NB4 (cell line): Measurements from ENCODE around the gene LMO2.

Source experiments
- DNase-seq: peaks from one replicate; pipeline ENCODE4 v3.0.0; 2010; ENCODE audit warnings: low read depth
- H3K4me3 ChIP-seq: one replicate; pipeline ENCODE4 v1.5.1; 2011; ENCODE audit warnings: mild to moderate bottlenecking, low read depth, low read length, moderate library complexity
- MYC ChIP-seq: IDR thresholded peaks from 2 replicates; pipeline ENCODE4 v1.6.1; 2011; ENCODE audit warnings: low read depth, low read length
- POLR2A ChIP-seq: IDR thresholded peaks from 2 replicates; pipeline ENCODE4 v1.6.1; 2011; ENCODE audit warnings: mild to moderate bottlenecking; ENCODE audit not compliant: insufficient read length; ENCODE audit errors: extremely low read depth
- TF ChIP-seq, protein P1 (sequence below): IDR thresholded peaks from 2 replicates; pipeline ENCODE4 v1.6.1; 2011; ENCODE audit warnings: low read depth, low read length
- TF ChIP-seq, protein P2 (sequence below): IDR thresholded peaks from one replicate; pipeline ENCODE4 v1.5.1; 2012; ENCODE audit warnings: low read depth, low read length

LMO2 gene

DNA sequence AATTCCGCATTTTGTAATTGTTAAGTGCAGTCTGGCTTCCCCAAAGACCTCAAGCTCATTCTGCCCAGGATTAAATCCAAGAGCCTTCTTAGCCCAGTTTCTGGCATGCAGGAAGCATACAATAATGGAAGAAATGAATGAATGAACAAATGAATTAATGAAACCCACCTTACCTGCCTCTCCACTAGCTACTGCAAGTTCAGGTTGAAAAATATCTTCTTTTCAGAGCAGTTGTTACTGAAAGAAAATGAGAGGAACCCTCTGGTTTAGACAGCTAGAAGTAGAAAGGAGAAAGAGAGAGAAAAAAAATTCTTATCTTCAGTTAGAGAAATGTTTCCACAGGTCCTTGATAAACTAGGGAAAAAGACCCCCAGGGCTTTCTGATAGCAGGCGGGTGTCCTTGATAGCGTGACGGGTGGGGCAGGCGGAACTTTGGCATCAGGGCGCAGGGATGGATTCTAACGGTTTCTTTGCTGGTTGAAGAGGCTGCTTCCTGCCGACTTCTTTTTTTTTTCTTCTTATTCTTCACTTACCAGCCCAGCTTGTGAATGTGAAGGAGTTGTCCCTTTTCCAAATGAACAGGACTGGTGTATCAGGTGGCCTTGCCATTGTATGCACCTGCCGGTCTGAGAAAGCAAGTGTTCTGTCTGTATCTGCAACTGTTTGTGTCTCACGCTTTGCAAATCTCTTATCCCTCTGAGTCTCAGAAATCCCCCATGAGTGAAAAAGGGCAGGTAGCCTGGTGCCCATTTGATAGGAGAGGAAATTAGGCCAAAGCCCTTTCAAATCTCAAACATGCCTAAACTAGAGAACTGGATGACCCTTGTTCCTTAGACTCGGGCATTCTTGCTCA is 10.0 kb downstream of the LMO2 start:
- no peak overlapping the region for H3K4me3 ChIP-seq
- DNase-seq, result no peak
- TF ChIP-seq POLR2A (no peak), MYC (no peak)
- TF ChIP-seq, protein P1, sequence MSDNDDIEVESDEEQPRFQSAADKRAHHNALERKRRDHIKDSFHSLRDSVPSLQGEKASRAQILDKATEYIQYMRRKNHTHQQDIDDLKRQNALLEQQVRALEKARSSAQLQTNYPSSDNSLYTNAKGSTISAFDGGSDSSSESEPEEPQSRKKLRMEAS, result no peak
- TF ChIP-seq, protein P2, sequence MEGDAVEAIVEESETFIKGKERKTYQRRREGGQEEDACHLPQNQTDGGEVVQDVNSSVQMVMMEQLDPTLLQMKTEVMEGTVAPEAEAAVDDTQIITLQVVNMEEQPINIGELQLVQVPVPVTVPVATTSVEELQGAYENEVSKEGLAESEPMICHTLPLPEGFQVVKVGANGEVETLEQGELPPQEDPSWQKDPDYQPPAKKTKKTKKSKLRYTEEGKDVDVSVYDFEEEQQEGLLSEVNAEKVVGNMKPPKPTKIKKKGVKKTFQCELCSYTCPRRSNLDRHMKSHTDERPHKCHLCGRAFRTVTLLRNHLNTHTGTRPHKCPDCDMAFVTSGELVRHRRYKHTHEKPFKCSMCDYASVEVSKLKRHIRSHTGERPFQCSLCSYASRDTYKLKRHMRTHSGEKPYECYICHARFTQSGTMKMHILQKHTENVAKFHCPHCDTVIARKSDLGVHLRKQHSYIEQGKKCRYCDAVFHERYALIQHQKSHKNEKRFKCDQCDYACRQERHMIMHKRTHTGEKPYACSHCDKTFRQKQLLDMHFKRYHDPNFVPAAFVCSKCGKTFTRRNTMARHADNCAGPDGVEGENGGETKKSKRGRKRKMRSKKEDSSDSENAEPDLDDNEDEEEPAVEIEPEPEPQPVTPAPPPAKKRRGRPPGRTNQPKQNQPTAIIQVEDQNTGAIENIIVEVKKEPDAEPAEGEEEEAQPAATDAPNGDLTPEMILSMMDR, result no peak

DNA sequence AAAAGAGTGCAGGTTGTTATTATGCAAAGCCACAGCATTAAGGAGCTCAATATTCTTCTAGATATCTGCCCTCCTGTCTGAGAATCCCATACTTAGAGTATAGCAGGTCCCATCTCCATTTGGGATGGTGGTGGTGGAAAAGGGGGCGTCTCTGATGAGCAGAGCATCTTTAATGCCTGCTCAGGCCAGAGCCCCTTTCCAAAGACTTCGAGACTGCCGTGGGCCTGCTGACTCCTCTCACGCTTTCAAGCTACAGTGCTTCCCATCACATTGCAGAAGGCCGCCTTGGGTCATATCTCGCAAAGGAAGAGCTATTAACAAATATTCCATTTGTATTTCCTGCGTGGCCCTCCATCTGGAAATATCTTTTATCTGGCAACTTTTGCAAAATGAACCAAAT is 10.9 kb downstream of the LMO2 start:
- no peak for DNase-seq
- no peak overlapping the region for H3K4me3 ChIP-seq
- TF ChIP-seq MYC (no peak), POLR2A (no peak)
- TF ChIP-seq, protein P2, result no peak
- TF ChIP-seq, protein P1, result no peak

DNA sequence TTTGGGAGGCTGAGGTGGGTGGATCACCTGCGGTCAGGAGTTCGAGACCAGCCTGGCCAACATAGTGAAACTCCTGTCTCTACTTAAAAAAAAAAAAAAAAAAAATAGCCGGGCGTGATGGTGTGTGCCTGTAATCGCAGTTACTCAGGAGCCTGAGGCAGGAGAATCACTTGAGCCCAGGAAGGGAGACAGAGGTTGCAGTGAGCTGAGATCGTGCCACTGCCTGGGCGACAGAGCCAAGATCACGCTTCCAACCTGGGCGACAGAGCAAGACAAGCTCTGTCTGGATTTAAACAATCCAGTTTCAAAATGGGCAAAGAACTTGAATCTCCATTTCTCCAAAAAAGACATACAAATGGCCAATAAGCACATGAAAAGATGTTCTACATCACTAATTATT is 12.5 kb downstream of the LMO2 start:
- TF ChIP-seq POLR2A (no peak), MYC (no peak)
- TF ChIP-seq, protein P2, result no peak
- TF ChIP-seq, protein P1, result no peak
- no peak overlapping the region for H3K4me3 ChIP-seq
- DNase-seq, result no peak

DNA sequence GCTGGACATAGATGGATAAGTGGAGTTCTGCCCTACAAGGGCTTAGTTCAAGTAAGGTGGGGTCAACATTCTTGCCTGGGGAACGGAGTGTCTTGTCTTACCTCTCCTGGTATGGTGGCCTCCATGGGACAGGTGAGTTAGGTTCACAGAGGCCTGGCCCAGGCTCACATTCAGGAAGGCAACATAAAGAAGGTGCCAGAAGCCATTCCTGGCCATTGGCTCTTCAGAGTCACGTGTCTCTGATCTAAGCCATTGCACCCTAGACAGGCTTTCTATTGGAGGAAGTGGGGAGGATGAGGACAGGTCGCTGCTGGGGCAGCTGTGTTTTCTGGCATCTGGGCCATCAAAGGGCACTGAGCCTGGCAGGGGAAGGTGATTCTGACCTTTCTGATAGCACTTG is 14.8 kb downstream of the LMO2 start:
- TF ChIP-seq, protein P1, result no peak
- no peak for TF ChIP-seq POLR2A
- TF ChIP-seq MYC, result no peak
- TF ChIP-seq, protein P2, result no peak
- no peak overlapping the region for H3K4me3 ChIP-seq
- DNase-seq, result no peak

DNA sequence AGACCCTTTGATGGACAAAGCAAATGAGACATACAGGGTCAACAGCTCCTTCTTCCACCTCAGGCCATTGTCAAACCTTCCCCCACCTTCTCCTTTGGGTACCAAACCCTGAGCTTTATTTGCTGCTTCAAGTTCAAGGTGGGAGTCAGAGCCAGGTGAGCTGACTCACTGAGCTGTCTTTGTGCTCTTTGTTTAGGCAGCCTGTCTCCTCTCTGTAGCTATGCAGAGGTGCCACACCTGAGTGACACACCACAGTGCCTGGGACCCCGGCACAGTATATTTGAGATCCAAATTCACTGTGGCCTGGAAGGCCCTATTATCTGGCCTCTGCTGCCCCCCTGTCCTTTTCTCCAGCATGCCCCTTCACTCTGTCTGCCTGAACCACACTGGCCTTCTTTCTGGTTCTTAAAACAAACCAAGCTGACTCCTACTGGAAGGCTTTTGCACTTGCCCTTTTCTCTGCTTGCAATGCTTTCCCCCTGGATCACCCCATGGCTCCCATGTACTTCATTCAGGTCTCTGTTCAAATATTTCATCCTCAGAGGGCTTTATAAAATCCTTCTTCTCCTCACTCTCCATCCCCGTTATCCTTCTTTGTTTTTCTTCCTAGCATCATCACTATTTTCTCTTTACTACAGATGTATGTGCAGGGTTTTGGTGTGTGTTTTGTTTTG is 16.1 kb downstream of the LMO2 start:
- no peak overlapping the region for H3K4me3 ChIP-seq
- DNase-seq, result no peak
- TF ChIP-seq, protein P2, result no peak
- TF ChIP-seq MYC (no peak), POLR2A (no peak)
- TF ChIP-seq, protein P1, result no peak
